Activated CD4-positive, alpha-beta T cell treated with anti-CD3 and anti-CD28 coated beads, Interleukin-2, amount 10 ng/mL, durations not matched to agents 24 days and 14 days (primary cell): Measurements from ENCODE around the gene EFHD2. TPM values are rescaled to one million over a fixed set of nuclear protein-coding genes. Genes with fewer than 3 reads are reported as not detected.
"Not testable (repeated sequence)": the region's sequence is repeated elsewhere in the genome, so short reads cannot be mapped to it uniquely, and the experiment has no call there.

Source experiments
- DNase-seq: peaks from one replicate; pipeline ENCODE4 v3.0.0; 2022
- H3K27ac Mint-ChIP-seq: one replicate; pipeline ENCODE4 v1.8.0; 2022; ENCODE audit warnings: mild to moderate bottlenecking, mixed read lengths
- H3K27me3 Mint-ChIP-seq: one replicate; pipeline ENCODE4 v1.8.0; 2022; ENCODE audit warnings: mixed read lengths
- H3K36me3 Mint-ChIP-seq: one replicate; pipeline ENCODE4 v1.8.0; 2022; ENCODE audit warnings: low read depth, mild to moderate bottlenecking, mixed read lengths
- H3K4me1 Mint-ChIP-seq: one replicate; pipeline ENCODE4 v1.8.0; 2021; ENCODE audit warnings: mixed read lengths
- H3K4me3 Mint-ChIP-seq: one replicate; pipeline ENCODE4 v1.8.0; 2022; ENCODE audit warnings: mild to moderate bottlenecking, moderate library complexity, mixed read lengths
- H3K9me3 Mint-ChIP-seq: one replicate; pipeline ENCODE4 v1.8.0; 2021; ENCODE audit warnings: mixed read lengths
- intact Hi-C: fragments of 100-400 bp; cut with micrococcal nuclease; formaldehyde crosslinking; loops from one replicate; pipeline ENCODE4 v1.15.1; 2023
- total RNA-seq: library from RNA; stranded (reverse); gene quantifications from 2 replicates; pipeline ENCODE4 v1.2.3, GENCODE V29; 2022

EFHD2 gene
- total RNA-seq, 1 donor from 2014 or later, result 92.3 TPM

- no peak for DNase-seq
- H3K4me1 Mint-ChIP-seq, result no peaks in the 10 kb centered on the region
- intact Hi-C loops, result no loop called here
- H3K9me3 Mint-ChIP-seq, result no peaks in the 10 kb centered on the region
- H3K36me3 Mint-ChIP-seq, result no peaks in the 10 kb centered on the region
- no peak overlapping the region for H3K4me3 Mint-ChIP-seq
- H3K27ac Mint-ChIP-seq, result no peak overlapping the region
- H3K27me3 Mint-ChIP-seq, result peaks cover 8% of the 10 kb centered on the region
These were observed 42.5 kb downstream of the EFHD2 start for GRCh38 chr1:15452216-15452615.

DNA sequence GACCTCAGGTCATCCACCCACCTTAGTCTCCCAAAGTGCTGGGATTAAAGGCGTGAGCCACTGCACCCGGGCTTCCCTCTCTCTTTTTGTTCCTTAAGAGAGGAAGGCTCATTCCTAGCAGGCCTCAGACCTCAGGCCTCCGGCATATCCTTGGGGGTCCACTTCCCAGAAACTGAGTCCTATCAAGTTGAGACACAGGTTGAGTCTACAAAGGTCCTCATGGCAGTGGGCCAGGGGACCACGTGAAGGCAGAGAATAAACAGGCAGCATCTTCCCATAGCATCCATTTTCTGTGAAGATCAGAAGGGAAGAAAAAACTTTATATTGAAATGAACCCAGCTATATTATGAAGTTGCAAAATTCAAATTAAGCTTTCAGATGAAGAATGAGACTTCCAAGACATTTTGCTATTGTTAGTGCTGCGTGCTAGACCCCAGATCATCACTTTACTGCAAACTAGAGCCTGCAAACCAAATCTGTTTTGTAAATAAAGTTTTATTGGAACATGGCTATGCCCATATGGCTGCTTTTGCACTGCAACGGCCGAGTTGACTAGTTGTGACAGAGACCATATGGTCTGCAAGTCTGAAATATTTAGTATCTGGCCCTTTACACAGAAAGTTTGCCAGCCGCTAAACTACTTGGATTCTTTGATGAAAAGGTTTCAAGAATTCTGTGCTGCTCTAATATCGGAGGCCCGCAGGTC is 43.3 kb downstream of the EFHD2 start:
- H3K4me3 Mint-ChIP-seq, result no peak overlapping the region
- no peak for DNase-seq
- no peak overlapping the region for H3K27ac Mint-ChIP-seq
- intact Hi-C loops, result no loop called here
- peaks cover 9% of the 10 kb centered on the region for H3K27me3 Mint-ChIP-seq
- H3K36me3 Mint-ChIP-seq, result no peaks in the 10 kb centered on the region
- H3K9me3 Mint-ChIP-seq, result no peaks in the 10 kb centered on the region
- H3K4me1 Mint-ChIP-seq, result no peaks in the 10 kb centered on the region

GRCh38 chr1:15453734-15454133 is 44.0 kb downstream of the EFHD2 start:
- no peaks in the 10 kb centered on the region for H3K4me1 Mint-ChIP-seq
- no peaks in the 10 kb centered on the region for H3K36me3 Mint-ChIP-seq
- DNase-seq, result no peak
- H3K9me3 Mint-ChIP-seq, result no peaks in the 10 kb centered on the region
- H3K4me3 Mint-ChIP-seq, result no peak overlapping the region
- H3K27me3 Mint-ChIP-seq, result peaks cover 13% of the 10 kb centered on the region
- intact Hi-C loops, result no loop called here
- H3K27ac Mint-ChIP-seq, result no peak overlapping the region

DNA sequence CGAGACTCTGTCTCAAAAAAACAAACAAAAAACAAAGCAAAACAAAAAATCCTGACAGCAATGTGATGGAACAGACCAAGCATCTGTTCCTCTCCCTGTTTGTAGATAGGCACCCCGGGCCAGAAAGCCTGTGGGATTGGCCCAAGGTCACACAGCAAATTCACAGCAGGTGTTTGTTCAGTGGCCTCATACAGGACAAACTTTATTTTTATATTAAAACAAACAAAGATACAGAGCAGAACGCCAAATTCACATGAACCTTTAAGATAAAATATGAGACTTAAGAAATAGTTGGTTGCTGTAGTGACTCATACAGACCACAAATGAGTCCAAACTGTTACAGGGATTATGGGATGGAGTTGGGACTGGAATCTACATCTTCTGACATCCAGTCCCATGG is 44.6 kb downstream of the EFHD2 start:
- Mint-ChIP-seq H3K36me3 (no peaks in the 10 kb centered on the region), H3K4me3 (no peak overlapping the region), H3K9me3 (no peaks in the 10 kb centered on the region), H3K27me3 (peaks cover 13% of the 10 kb centered on the region), H3K27ac (no peak overlapping the region), H3K4me1 (no peaks in the 10 kb centered on the region)
- DNase-seq, result no peak
- intact Hi-C loops, result no loop called here

GRCh38 chr1:15455522-15455921 is 45.8 kb downstream of the EFHD2 start:
- no peak for DNase-seq
- no peaks in the 10 kb centered on the region for H3K36me3 Mint-ChIP-seq
- H3K27ac Mint-ChIP-seq, result no peak overlapping the region
- H3K4me1 Mint-ChIP-seq, result no peaks in the 10 kb centered on the region
- intact Hi-C loops, result no loop called here
- peaks cover 9% of the 10 kb centered on the region for H3K27me3 Mint-ChIP-seq
- H3K4me3 Mint-ChIP-seq, result no peak overlapping the region
- no peaks in the 10 kb centered on the region for H3K9me3 Mint-ChIP-seq

GRCh38 chr1:15456313-15456954 is 46.7 kb downstream of the EFHD2 start, which contains the start of gene CELA2A:
TSS of gene CELA2A (plus strand) at chr1:15456732. CDS start at chr1:15456754, 22 bp downstream.
- intact Hi-C loops, result no loop called here
- H3K9me3 Mint-ChIP-seq, result no peaks in the 10 kb centered on the region
- no peak within 1 kb of the TSS for H3K4me3 Mint-ChIP-seq
- DNase-seq, result no peak
- no peak within 1 kb of the TSS for H3K27ac Mint-ChIP-seq
- peaks cover 5% of the 10 kb centered on the region for H3K27me3 Mint-ChIP-seq
- no peaks in the 10 kb centered on the region for H3K36me3 Mint-ChIP-seq
- no peaks in the 10 kb centered on the region for H3K4me1 Mint-ChIP-seq

- Mint-ChIP-seq H3K9me3 (no peaks in the 10 kb centered on the region), H3K4me3 (no peak overlapping the region), H3K36me3 (no peaks in the 10 kb centered on the region), H3K27me3 (peaks cover 5% of the 10 kb centered on the region), H3K27ac (no peak overlapping the region), H3K4me1 (no peaks in the 10 kb centered on the region)
- intact Hi-C loops, result no loop called here
- no peak for DNase-seq
These were observed 47.9 kb downstream of the EFHD2 start for GRCh38 chr1:15457585-15457984.

GRCh38 chr1:15458388-15458787 is 48.7 kb downstream of the EFHD2 start:
- DNase-seq, H3K27ac Mint-ChIP-seq, H3K4me3 Mint-ChIP-seq, intact Hi-C loops, H3K4me1 Mint-ChIP-seq, H3K9me3 Mint-ChIP-seq, H3K27me3 Mint-ChIP-seq, H3K36me3 Mint-ChIP-seq: not testable (repeated sequence)

GRCh38 chr1:15459771-15460707 is 50.4 kb downstream of the EFHD2 start:
- H3K27me3 Mint-ChIP-seq, result peaks cover 5% of the 10 kb centered on the region
- no peak for DNase-seq
- H3K27ac Mint-ChIP-seq, result no peak overlapping the region
- no peaks in the 10 kb centered on the region for H3K36me3 Mint-ChIP-seq
- no peak overlapping the region for H3K4me3 Mint-ChIP-seq
- H3K4me1 Mint-ChIP-seq, result no peaks in the 10 kb centered on the region
- no peaks in the 10 kb centered on the region for H3K9me3 Mint-ChIP-seq
- intact Hi-C loops, result no loop called here

- Mint-ChIP-seq H3K4me3 (no peak overlapping the region), H3K36me3 (no peaks in the 10 kb centered on the region)
- intact Hi-C loops, result no loop called here
These were observed 51.0 kb downstream of the EFHD2 start for GRCh38 chr1:15460708-15461095.

DNA sequence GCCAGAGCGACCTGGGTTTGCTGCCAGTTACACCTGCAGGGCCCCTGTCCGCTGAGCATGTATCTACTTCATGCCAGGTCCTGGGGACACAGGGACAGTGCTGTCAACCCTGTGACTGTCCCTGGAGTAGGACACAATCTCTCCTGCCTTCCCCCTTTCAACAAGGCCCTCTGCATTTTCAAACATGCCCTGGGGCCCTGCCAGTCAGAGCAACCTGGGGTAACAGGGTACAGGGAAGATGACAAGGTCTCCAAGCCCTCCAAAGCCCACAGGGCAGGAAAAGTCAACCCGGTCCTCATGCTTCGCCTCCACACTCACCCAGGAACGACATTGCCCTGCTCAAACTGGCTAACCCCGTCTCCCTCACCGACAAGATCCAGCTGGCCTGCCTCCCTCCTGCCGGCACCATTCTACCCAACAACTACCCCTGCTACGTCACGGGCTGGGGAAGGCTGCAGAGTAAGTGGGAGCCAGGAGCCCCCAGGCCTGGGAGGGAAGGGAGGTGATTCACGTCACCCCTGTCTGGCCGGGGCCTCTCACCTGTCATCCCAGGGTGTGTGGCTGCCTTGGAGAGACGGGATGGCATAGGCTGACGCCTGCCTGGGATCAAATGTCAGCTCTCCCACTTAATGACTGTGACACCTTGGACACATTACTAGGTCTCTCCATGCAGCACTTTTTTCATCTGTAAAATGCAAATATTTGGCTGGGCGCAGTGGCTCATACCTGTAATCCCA is 53.5 kb downstream of the EFHD2 start:
- DNase-seq, H3K4me3 Mint-ChIP-seq, H3K4me1 Mint-ChIP-seq, H3K27ac Mint-ChIP-seq, H3K27me3 Mint-ChIP-seq, intact Hi-C loops, H3K9me3 Mint-ChIP-seq, H3K36me3 Mint-ChIP-seq: not testable (repeated sequence)

More at GRCh38 chr1:15460708-15461095, 51.0 kb downstream of the EFHD2 start:
- Mint-ChIP-seq H3K27me3 (peaks cover 5% of the 10 kb centered on the region), H3K9me3 (no peaks in the 10 kb centered on the region), H3K27ac (no peak overlapping the region), H3K4me1 (no peaks in the 10 kb centered on the region)
- no peak for DNase-seq

- DNase-seq, intact Hi-C loops, H3K4me3 Mint-ChIP-seq, H3K9me3 Mint-ChIP-seq, H3K36me3 Mint-ChIP-seq, H3K4me1 Mint-ChIP-seq, H3K27ac Mint-ChIP-seq, H3K27me3 Mint-ChIP-seq: not testable (repeated sequence)
These were observed 54.2 kb downstream of the EFHD2 start for GRCh38 chr1:15463926-15464322.

DNA sequence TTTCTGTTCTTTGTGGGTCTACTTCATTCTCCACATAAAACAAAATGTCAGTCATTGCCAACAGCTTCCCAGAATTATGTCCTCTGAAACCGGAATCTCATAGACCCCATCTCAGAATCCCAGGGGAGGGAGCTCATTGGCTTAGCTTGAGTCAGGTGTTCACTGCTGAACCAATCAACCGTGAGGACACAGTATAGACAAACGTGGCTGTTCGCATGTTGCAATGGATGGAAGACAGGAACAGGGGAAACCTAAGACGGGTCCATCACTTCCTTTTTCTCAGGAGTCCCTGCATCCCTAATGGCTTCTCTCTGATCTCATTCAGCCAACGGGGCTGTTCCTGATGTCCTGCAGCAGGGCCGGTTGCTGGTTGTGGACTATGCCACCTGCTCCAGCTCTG is 56.0 kb downstream of the EFHD2 start:
- no peak for DNase-seq
- intact Hi-C loops, result no loop called here
- Mint-ChIP-seq H3K4me3 (no peak overlapping the region), H3K9me3 (no peaks in the 10 kb centered on the region), H3K4me1 (no peaks in the 10 kb centered on the region), H3K27ac (no peak overlapping the region), H3K36me3 (no peaks in the 10 kb centered on the region), H3K27me3 (peaks cover 2% of the 10 kb centered on the region)
